GM12865 (cell line): ENCODE data around the gene STAMBPL1.

Experiments used
- DNase-seq: peaks from one replicate; pipeline ENCODE4 v3.0.0; 2010; ENCODE audit warnings: low read depth
- H3K4me3 ChIP-seq: 2 replicates; pipeline ENCODE4 v1.5.1; 2011; ENCODE audit warnings: mild to moderate bottlenecking, low read depth, low read length, control low read depth
- TF ChIP-seq, protein P1 (sequence below): IDR thresholded peaks from 2 replicates; pipeline ENCODE4 v1.5.1; 2011; ENCODE audit warnings: low read length, control low read depth, low read depth, inconsistent platforms; ENCODE audit not compliant: insufficient read depth; ENCODE audit errors: missing control alignments

The STAMBPL1 gene

GRCh38 chr10:88963318-88963717, 83.3 kb downstream of the STAMBPL1 start:
- TF ChIP-seq, protein P1, sequence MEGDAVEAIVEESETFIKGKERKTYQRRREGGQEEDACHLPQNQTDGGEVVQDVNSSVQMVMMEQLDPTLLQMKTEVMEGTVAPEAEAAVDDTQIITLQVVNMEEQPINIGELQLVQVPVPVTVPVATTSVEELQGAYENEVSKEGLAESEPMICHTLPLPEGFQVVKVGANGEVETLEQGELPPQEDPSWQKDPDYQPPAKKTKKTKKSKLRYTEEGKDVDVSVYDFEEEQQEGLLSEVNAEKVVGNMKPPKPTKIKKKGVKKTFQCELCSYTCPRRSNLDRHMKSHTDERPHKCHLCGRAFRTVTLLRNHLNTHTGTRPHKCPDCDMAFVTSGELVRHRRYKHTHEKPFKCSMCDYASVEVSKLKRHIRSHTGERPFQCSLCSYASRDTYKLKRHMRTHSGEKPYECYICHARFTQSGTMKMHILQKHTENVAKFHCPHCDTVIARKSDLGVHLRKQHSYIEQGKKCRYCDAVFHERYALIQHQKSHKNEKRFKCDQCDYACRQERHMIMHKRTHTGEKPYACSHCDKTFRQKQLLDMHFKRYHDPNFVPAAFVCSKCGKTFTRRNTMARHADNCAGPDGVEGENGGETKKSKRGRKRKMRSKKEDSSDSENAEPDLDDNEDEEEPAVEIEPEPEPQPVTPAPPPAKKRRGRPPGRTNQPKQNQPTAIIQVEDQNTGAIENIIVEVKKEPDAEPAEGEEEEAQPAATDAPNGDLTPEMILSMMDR = no peak
- no peak overlapping the region for H3K4me3 ChIP-seq
- DNase-seq = no peak

DNA sequence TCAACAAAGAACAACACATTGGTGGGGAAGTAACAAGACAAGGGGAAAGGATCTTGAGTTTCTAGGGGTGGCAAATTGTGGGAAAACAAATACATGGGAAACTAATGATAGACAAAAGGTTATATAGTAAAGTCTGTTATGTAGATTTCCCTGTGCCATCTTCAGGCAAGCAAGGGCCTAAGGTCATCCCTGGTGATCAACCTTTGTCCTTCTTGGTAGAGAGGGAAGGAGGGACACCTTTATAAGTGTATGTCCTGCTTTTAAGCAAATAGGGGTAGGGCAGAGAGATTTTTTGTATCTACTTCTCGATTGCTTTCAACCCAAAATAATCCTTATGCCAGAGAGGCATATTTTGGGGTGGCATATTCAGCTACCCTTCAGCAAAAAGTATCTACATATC, 84.3 kb downstream of the STAMBPL1 start:
- TF ChIP-seq, protein P1 = no peak
- DNase-seq = no peak
- H3K4me3 ChIP-seq = no peak overlapping the region

DNA sequence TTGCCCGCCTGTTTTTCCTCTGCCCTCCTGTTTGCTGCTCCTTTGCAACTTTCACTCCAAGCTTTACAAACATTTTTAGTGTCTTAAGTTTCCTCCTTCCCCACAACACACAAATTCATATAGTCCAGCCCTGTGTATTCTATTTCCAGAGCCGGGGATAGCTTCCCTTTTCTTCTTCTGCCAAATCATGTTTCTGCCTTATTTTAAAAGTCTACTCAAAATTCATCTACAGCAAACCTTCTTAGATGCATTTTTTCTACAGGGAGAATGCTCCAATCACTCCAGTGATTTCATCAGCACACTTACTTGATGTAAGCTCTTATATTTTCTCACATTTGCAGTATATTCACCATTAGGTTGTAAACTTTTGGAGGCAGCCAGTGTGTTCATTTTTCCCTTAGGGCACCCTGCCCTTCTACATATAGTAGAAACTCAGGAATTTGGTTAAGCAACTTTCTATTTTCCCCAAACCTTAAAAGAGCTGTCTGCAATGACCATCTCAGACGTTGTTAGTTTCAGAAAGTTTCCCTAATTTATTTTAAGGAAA, 84.9 kb downstream of the STAMBPL1 start:
- H3K4me3 ChIP-seq = no peak overlapping the region
- DNase-seq = no peak
- TF ChIP-seq, protein P1 = no peak

DNA sequence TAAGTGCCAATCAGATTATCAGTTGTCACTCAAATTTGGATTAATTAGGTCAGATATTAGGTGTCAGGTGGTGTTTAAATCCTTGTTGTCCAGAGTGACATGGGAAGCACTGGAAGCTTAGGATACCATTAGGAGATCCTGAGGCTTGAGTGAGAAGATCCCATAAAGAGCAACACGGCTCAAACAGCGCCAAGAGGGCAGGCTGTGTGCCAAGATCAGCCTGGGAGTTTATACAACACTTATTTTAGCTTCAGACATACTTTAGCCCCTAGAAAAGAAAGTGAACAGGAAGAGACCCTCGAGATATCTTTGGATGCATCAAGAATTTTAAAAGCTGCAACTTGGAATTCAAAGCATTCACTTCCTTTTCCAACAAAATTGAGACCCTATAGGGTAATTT, 86.8 kb downstream of the STAMBPL1 start:
- no peak for DNase-seq
- H3K4me3 ChIP-seq = no peak overlapping the region
- TF ChIP-seq, protein P1 = no peak

- no peak for DNase-seq
- TF ChIP-seq, protein P1 = no peak
- H3K4me3 ChIP-seq = no peak overlapping the region
Measured at GRCh38 chr10:88968391-88968790, 88.3 kb downstream of the STAMBPL1 start.

- H3K4me3 ChIP-seq = no peak overlapping the region
- TF ChIP-seq, protein P1 = no peak
- no peak for DNase-seq
Measured at GRCh38 chr10:88971221-88972061, 91.4 kb downstream of the STAMBPL1 start.
